H9 (cell line): ENCODE data around the gene PRKCA. TPM values are rescaled to one million over a fixed set of nuclear protein-coding genes. Genes with fewer than 3 reads are reported as not detected.

Experiments used
- DNase-seq: peaks from one replicate; pipeline ENCODE4 v3.0.0-alpha.2; 2017
- H2AFZ ChIP-seq: one replicate; pipeline ENCODE4 v1.6.1; 2013; ENCODE audit warnings: mild to moderate bottlenecking, low read length, control low read depth, moderate library complexity
- H2AK5ac ChIP-seq: 2 replicates; pipeline ENCODE4 v1.6.1; 2013; ENCODE audit warnings: low read length, control low read depth, mixed read lengths; ENCODE audit not compliant: insufficient read length
- H2BK120ac ChIP-seq: one replicate; pipeline ENCODE4 v1.6.1; 2013; ENCODE audit warnings: low read depth, mild to moderate bottlenecking, low read length, control low read depth, inconsistent platforms; ENCODE audit not compliant: poor library complexity, severe bottlenecking
- H2BK12ac ChIP-seq: 2 replicates; pipeline ENCODE4 v1.6.1; 2013; ENCODE audit warnings: low read length, control low read depth, mixed read lengths, low read depth; ENCODE audit not compliant: insufficient read length
- H2BK15ac ChIP-seq: 2 replicates; pipeline ENCODE4 v1.6.1; 2013; ENCODE audit warnings: low read depth, low read length, control low read depth
- H2BK20ac ChIP-seq: one replicate; pipeline ENCODE4 v1.6.1; 2013; ENCODE audit warnings: low read depth, mild to moderate bottlenecking, low read length, control low read depth, inconsistent platforms; ENCODE audit not compliant: poor library complexity, severe bottlenecking
- H2BK5ac ChIP-seq: 2 replicates; pipeline ENCODE4 v1.6.1; 2013; ENCODE audit warnings: low read length, control low read depth, mixed read lengths; ENCODE audit not compliant: insufficient read length
- H3K14ac ChIP-seq: 2 replicates; pipeline ENCODE4 v1.6.1; 2013; ENCODE audit warnings: low read length, control low read depth; ENCODE audit not compliant: insufficient read depth
- H3K18ac ChIP-seq: 2 replicates; pipeline ENCODE4 v1.6.1; 2013; ENCODE audit warnings: low read depth, mild to moderate bottlenecking, mixed read lengths, low read length, control low read depth; ENCODE audit not compliant: insufficient read length
- H3K23ac ChIP-seq: 2 replicates; pipeline ENCODE4 v1.6.1; 2013; ENCODE audit warnings: low read length, control low read depth, mixed read lengths, low read depth; ENCODE audit not compliant: insufficient read length
- H3K23me2 ChIP-seq: 2 replicates; pipeline ENCODE4 v1.6.1; 2013; ENCODE audit warnings: low read depth, mild to moderate bottlenecking, mixed read lengths, low read length, control low read depth; ENCODE audit not compliant: insufficient read length, poor library complexity, severe bottlenecking
- H3K27ac ChIP-seq: 2 replicates; pipeline ENCODE4 v1.5.1; 2013; ENCODE audit warnings: low read length, control low read depth, mixed read lengths, low read depth; ENCODE audit not compliant: insufficient read length
- H3K27me3 ChIP-seq: 2 replicates; pipeline ENCODE4 v1.6.1; 2013; ENCODE audit warnings: low read length, control low read depth, inconsistent platforms; ENCODE audit not compliant: insufficient read depth
- H3K4ac ChIP-seq: 2 replicates; pipeline ENCODE4 v1.6.1; 2013; ENCODE audit warnings: low read depth, mild to moderate bottlenecking, control low read depth, inconsistent platforms, low read length, moderate library complexity
- H3K4me1 ChIP-seq: 2 replicates; pipeline ENCODE4 v1.6.1; 2013; ENCODE audit warnings: low read length, control low read depth, inconsistent platforms; ENCODE audit not compliant: insufficient read depth
- H3K4me2 ChIP-seq: 2 replicates; pipeline ENCODE4 v1.6.1; 2013; ENCODE audit warnings: low read length, control low read depth, mixed read lengths; ENCODE audit not compliant: insufficient read length, insufficient read depth
- H3K56ac ChIP-seq: 2 replicates; pipeline ENCODE4 v1.6.1; 2013; ENCODE audit warnings: low read depth, mild to moderate bottlenecking, mixed read lengths, low read length, control low read depth; ENCODE audit not compliant: insufficient read length
- H3K79me1 ChIP-seq: 2 replicates; pipeline ENCODE4 v1.6.1; 2013; ENCODE audit warnings: low read depth, mild to moderate bottlenecking, moderate library complexity, low read length, control low read depth, inconsistent platforms; ENCODE audit not compliant: insufficient read depth, poor library complexity, severe bottlenecking
- H3K79me2 ChIP-seq: 2 replicates; pipeline ENCODE4 v1.6.1; 2013; ENCODE audit warnings: low read length, control low read depth, inconsistent platforms; ENCODE audit not compliant: insufficient read depth
- H3K9ac ChIP-seq: 2 replicates; pipeline ENCODE4 v1.6.1; 2013; ENCODE audit warnings: low read length, control low read depth, mixed read lengths; ENCODE audit not compliant: insufficient read length; ENCODE audit errors: extremely low read depth
- H3K9me3 ChIP-seq: one replicate; pipeline ENCODE4 v1.6.1; 2013; ENCODE audit warnings: low read depth, low read length, inconsistent platforms; ENCODE audit not compliant: control insufficient read depth
- H3T11ph ChIP-seq: one replicate; pipeline ENCODE4 v1.6.1; 2013; ENCODE audit warnings: mild to moderate bottlenecking, low read length, control low read depth, inconsistent platforms
- H4K20me1 ChIP-seq: one replicate; pipeline ENCODE4 v1.6.1; 2013; ENCODE audit not compliant: control insufficient read depth, insufficient read length, insufficient read depth
- H4K5ac ChIP-seq: 2 replicates; pipeline ENCODE4 v1.6.1; 2013; ENCODE audit warnings: low read depth, mild to moderate bottlenecking, mixed read lengths, low read length, control low read depth; ENCODE audit not compliant: insufficient read length
- H4K8ac ChIP-seq: replicated peaks from 2 replicates; pipeline ENCODE4 v1.6.1; 2013; ENCODE audit warnings: low read length, control low read depth, mixed read lengths, low read depth; ENCODE audit not compliant: insufficient read length
- H4K91ac ChIP-seq: 2 replicates; pipeline ENCODE4 v1.6.1; 2013; ENCODE audit warnings: low read depth, mild to moderate bottlenecking, moderate library complexity, mixed read lengths, low read length, control low read depth; ENCODE audit not compliant: insufficient read length
- H3K27ac Mint-ChIP-seq, 3 experiments: 2 replicates in 2 of 3; 3 replicates in 1 of 3; pipeline ENCODE4 v1.8.0; 2020 to 2021; ENCODE audit warnings: mixed read lengths in 3 of 3, mild to moderate bottlenecking in 1 of 3, moderate library complexity in 1 of 3
- H3K27me3 Mint-ChIP-seq: 2 replicates; pipeline ENCODE4 v1.8.0; 2021; ENCODE audit warnings: low read depth, mild to moderate bottlenecking, moderate library complexity, mixed read lengths
- H3K36me3 Mint-ChIP-seq, 3 experiments: 2 replicates in 2 of 3; 3 replicates in 1 of 3; pipeline ENCODE4 v1.8.0; 2020 to 2021; ENCODE audit warnings: low read depth in 3 of 3, mixed read lengths in 3 of 3; ENCODE audit not compliant: insufficient read depth in 1 of 3
- H3K4me1 Mint-ChIP-seq, 2 experiments: 2 replicates each; pipeline ENCODE4 v1.8.0; 2020; ENCODE audit warnings: mixed read lengths in 2 of 2
- H3K4me3 Mint-ChIP-seq, 2 experiments: 2 replicates in 1 of 2; 3 replicates in 1 of 2; pipeline ENCODE4 v1.8.0; 2020 to 2021; ENCODE audit warnings: mild to moderate bottlenecking in 2 of 2, mixed read lengths in 2 of 2, moderate library complexity in 1 of 2
- H3K9me3 Mint-ChIP-seq, 2 experiments: 2 replicates in 1 of 2; 3 replicates in 1 of 2; pipeline ENCODE4 v1.8.0; 2020; ENCODE audit warnings: mild to moderate bottlenecking in 2 of 2, mixed read lengths in 2 of 2, moderate library complexity in 1 of 2
- CTCF ChIP-seq: fragments of 200-600 bp; sonication (generic); conservative IDR thresholded peaks from 3 replicates; pipeline ENCODE4 v1.8.0; 2021; ENCODE audit warnings: antibody characterized with exemption, mild to moderate bottlenecking
- WGBS: extraction: QIAGEN DNeasy Blood & Tissue Kit; methylation state at CpG from one replicate; pipeline ENCODE4 v1.1.7; 2013; ENCODE audit warnings: missing lambda C conversion rate, low lambda C conversion rate, mixed read lengths; ENCODE audit not compliant: insufficient read length; ENCODE audit errors: extremely low coverage; 5-methylcytosine and 5-hydroxymethylcytosine counted together
- total RNA-seq: library from RNA; stranded (reverse); gene quantifications from 2 replicates; pipeline ENCODE4 v1.2.1, GENCODE V29; 2021

PRKCA gene
- total RNA-seq, 1 experiment from 2014 or later, result 10.5 TPM

- Histone ChIP-seq H2BK120ac (no peak overlapping the region), H3K27ac (no peak overlapping the region), H3K56ac (no peak overlapping the region), H3K4me2 (no peak overlapping the region), H3K18ac (no peak overlapping the region), H2BK5ac (no peak overlapping the region), H3K23me2 (no peaks in the 10 kb centered on the region), H2BK20ac (no peak overlapping the region), H4K8ac (no peak overlapping the region), H3K9ac (no peak overlapping the region), H3K9me3 (no peaks in the 10 kb centered on the region), H3K14ac (no peak overlapping the region), H3T11ph (no peak overlapping the region), H3K79me1 (no peaks in the 10 kb centered on the region), H2BK12ac (no peak overlapping the region), H3K79me2 (no peaks in the 10 kb centered on the region), H3K4ac (no peak overlapping the region), H4K20me1 (no peaks in the 10 kb centered on the region), H3K4me1 (peaks cover 11% of the 10 kb centered on the region; the same call in 1 of the 2 replicates), H4K5ac (no peak overlapping the region), H2AK5ac (no peak overlapping the region), H3K27me3 (no peaks in the 10 kb centered on the region), H2BK15ac (no peak overlapping the region), H4K91ac (no peak overlapping the region), H2AFZ (no peak overlapping the region), H3K23ac (no peak overlapping the region)
- H3K9me3 Mint-ChIP-seq, result no peaks in the 10 kb centered on the region; a peak in 2 of 5 replicates
- no peak for TF ChIP-seq CTCF
- peaks cover 1% of the 10 kb centered on the region; the same call in 1 of the 2 replicates for H3K27me3 Mint-ChIP-seq
- no peak for DNase-seq
- no CpG with 5 or more reads among the region's 10 CpGs for WGBS
- no peaks in the 10 kb centered on the region for H3K36me3 Mint-ChIP-seq
- no peak overlapping the region for H3K4me3 Mint-ChIP-seq
- no peak overlapping the region for H3K27ac Mint-ChIP-seq
- H3K4me1 Mint-ChIP-seq, result peaks cover 58 to 59% of the 10 kb centered on the region in 2 experiments
Measured at GRCh38 chr17:66725956-66726355, 423.5 kb downstream of the PRKCA start.
